Myocyte (in vitro differentiated cells): Measurements from ENCODE around the gene HIF1A. TPM values are rescaled to one million over a fixed set of nuclear protein-coding genes. Genes with fewer than 3 reads are reported as not detected.

Experiments used
- DNase-seq: peaks from one replicate; pipeline ENCODE4 v3.0.0-alpha.2; 2012; ENCODE audit warnings: low read depth
- total RNA-seq: library from RNA; depleted of rRNA; stranded (reverse); fragments of >200 nt; gene quantifications from 2 replicates; pipeline ENCODE4 v1.2.3, GENCODE V29; 2014

Gene HIF1A
- total RNA-seq, 1 donor from 2014 or later = 444 TPM

GRCh38 chr14:61672796-61673195, 22.5 kb upstream of the HIF1A start:
- DNase-seq = no peak

- DNase-seq = no peak
Measured at GRCh38 chr14:61673305-61673704, 22.0 kb upstream of the HIF1A start.

DNA sequence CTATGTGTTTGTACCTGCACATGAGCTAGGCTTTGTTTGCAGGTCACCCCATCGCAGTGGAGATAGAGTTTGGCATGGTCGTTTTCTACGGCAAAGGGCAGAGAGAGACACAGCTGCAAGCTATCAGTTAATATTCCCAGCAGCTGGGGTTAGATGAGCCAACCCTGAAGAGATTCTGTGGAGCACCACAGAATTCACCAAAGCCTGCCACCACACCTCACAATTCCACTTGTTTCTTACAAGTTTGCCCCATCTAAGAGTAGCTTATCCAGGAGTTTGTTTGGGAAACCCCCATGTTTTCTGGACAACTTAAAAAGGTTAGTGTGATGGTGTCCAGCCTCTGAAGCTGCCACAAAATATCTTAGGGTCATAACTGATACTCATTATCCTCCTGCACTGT, 20.0 kb upstream of the HIF1A start:
- peak; percentile 77 for DNase-seq

- DNase-seq = no peak
Measured at GRCh38 chr14:61677479-61677878, 17.8 kb upstream of the HIF1A start.

- DNase-seq = peak; percentile 54
Measured at GRCh38 chr14:61678975-61679374, 16.3 kb upstream of the HIF1A start.

DNA sequence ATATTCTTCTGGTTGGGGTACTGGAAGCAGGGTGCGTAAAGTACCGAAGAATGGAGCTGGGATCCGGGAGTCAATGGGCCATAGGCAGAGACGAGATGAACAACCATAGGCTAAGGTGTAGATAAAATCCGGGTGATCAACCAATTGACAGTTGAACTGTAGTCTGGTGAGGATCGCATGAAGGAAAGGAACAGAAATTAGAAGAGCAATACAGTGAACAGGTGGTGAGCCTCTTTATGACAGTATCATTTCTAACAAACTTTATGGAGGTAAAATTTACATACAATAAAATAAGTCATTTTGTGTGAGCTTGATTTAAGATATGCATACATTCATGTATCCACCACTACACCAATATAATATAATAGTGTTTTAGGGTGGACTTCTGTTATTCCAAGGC, 13.9 kb upstream of the HIF1A start:
- DNase-seq = no peak

GRCh38 chr14:61683108-61683507, 12.2 kb upstream of the HIF1A start:
- no peak for DNase-seq

- no peak for DNase-seq
Measured at GRCh38 chr14:61690039-61690438, 5.3 kb upstream of the HIF1A start.

DNA sequence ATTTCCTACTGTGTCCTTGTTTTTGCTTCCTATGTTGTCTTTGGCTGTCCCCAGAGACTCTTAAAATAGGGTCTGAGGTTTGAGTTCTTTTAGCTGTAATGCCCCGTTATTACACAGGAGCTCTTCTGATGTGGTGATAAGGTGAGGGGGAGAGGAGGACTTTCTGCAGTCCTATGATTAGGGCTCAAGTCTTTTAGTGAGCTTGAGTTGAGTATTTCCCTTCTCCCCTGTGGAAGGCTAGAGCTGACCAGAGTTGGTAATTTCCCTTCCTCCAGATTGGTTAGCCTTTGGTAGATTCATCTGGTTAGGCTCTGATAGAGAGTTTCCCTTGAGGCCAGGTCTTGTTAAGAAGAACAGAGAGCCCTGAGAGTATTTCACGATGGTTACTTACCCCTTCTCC, 4.3 kb upstream of the HIF1A start:
- DNase-seq = no peak

GRCh38 chr14:61691495-61691894, 3.8 kb upstream of the HIF1A start:
- DNase-seq = no peak

GRCh38 chr14:61694039-61694438, 1.3 kb upstream of the HIF1A start:
- no peak for DNase-seq

DNA sequence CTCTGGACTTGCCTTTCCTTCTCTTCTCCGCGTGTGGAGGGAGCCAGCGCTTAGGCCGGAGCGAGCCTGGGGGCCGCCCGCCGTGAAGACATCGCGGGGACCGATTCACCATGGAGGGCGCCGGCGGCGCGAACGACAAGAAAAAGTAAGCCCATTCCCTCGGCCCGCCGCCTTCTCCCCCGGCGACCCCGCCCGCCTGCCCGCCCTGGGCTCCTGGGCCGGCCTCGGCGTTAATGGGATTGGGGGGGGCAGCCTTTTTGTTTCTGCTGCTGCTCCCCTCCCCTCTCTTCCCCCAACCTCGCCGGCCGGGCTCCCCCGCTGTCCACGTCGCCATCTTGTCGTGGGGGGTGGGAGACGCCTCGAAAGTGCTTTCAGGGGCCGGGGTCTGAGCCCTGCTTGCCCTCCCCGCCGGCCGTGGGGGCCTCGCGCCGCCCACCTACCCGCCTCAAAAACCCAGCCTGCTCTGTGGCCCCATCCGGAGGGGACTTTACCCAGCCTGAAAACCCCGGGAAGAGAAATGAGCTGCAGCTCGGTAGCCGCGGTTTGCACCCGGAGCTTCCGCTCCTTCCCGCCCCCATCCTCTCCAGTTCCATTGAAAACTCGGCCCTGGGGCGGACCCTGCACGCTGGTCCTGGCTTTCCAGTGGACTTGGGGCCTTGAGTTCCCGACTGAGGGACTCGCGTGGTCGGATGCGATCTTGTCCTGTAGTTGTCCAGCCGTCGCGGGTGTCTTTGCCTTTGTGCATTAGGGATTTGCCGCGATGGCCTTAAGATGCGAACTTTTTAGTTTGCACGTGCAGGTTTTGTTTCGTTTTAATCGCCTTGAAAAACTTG, 598 bp downstream of the HIF1A start:
- DNase-seq = peak; percentile 75

DNA sequence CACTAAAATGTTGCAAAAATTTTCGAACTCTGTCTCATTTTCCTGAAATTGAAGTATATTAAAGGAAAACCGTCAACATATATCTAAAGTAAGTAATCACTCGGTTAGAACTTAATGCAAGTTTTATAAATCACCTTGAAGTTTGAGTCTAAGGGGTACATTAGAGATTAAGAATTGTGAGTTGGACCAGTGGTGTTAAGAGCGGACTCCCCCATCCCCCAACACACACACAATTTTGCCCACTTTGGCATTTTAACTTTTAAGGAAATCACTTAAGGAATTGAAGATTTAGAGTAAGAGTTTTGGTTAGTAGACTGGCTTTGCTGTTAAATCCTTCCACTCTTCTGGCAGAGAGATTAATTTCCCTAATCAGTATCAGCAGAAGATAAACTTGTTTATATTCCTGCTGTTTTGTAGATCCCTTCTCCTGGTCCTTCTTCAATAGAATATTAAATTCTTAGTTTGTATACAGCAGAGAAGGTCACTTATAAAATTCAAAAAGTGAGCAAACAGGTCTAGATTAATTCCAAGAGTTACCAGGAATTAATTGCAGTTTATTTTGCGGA, 1.5 kb downstream of the HIF1A start:
- no peak for DNase-seq

DNA sequence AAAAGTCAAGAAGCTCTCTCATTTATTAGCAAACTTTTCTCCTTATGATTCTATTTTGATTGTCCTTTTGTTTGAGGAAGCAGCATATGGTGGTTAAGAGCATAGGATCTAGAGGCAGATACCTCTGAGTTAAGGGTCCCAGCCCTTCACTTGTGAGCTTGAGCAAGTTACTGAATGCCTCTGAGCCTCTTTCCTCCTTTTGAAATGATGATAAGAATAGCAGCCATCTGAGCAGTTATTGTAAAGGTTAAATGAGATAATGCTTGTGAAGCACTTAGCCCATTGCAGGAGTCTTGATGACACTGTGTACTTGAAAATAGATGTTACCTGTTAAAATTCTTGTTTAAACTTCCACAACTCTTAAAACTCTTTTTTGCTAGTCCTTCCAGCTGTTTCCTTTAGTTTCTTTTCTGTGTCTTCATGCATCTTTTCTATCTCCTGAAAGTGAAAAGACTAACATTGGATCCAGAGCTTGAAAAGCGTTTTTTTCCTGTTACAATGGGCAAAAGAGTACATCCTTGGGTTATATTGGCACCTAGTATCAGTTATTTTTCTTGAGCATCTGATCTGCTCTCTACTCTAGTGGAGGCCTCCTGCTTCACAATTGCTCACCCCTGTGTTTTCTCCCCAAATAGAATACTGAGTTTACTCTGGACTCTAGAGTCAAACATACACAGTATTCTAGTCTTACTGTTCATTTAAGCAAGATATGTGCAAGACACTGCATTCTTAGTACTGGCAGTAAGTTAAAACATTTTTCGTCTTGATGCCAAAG, 3.1 kb downstream of the HIF1A start:
- DNase-seq = no peak

- no peak for DNase-seq
Measured at GRCh38 chr14:61699027-61699426, 3.7 kb downstream of the HIF1A start.

GRCh38 chr14:61700104-61700886, 5.0 kb downstream of the HIF1A start:
- DNase-seq = no peak

GRCh38 chr14:61701946-61702345, 6.6 kb downstream of the HIF1A start:
- no peak for DNase-seq

- no peak for DNase-seq
Measured at GRCh38 chr14:61703342-61704129, 8.2 kb downstream of the HIF1A start.

GRCh38 chr14:61704554-61704953, 9.2 kb downstream of the HIF1A start:
- no peak for DNase-seq

DNA sequence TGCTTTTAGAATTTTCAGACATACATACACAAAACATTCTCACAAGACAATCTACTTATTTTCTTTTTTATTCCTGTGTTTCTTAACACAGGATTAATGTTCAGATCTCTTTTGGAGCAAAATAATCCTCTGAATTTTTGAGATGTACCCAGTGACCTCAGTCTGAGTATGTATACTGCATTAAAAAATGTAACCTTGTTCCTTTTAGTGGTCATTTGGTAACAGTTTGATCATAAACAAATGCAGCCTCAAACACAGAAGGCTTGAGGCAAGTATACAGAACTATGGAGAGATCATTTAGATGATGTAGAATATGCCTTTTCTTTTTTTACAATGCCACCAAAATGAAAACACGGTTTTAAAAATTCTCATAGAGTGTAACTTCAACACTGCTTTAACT, 9.7 kb downstream of the HIF1A start:
- no peak for DNase-seq
